Measurements from ENCODE around the gene ZCCHC2.

DNA sequence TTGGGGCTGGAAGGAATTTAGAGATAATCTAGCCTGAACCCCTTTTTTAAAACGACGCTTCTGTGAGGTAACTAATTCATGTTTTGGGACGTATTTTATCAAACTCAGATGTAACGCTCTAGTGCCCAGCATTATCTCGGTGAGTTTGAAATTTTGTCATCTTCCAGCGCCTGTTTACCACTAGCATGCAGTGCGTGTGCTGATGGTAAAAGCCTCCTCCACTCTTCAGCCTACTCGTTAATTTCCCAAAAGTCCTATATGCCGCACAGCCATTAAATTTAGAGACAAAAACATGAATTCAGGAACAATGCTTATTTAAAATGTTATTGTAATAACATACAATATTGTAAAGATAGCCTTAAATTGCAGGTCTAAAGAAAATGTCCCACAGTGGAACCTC lies 2.8 kb downstream of the ZCCHC2 start:
- TF ChIP-seq, protein P1, sequence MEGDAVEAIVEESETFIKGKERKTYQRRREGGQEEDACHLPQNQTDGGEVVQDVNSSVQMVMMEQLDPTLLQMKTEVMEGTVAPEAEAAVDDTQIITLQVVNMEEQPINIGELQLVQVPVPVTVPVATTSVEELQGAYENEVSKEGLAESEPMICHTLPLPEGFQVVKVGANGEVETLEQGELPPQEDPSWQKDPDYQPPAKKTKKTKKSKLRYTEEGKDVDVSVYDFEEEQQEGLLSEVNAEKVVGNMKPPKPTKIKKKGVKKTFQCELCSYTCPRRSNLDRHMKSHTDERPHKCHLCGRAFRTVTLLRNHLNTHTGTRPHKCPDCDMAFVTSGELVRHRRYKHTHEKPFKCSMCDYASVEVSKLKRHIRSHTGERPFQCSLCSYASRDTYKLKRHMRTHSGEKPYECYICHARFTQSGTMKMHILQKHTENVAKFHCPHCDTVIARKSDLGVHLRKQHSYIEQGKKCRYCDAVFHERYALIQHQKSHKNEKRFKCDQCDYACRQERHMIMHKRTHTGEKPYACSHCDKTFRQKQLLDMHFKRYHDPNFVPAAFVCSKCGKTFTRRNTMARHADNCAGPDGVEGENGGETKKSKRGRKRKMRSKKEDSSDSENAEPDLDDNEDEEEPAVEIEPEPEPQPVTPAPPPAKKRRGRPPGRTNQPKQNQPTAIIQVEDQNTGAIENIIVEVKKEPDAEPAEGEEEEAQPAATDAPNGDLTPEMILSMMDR (IDR thresholded peaks at IDR 0.05 in 8 of 11, conservative IDR thresholded peaks at IDR 0.05 in 3 of 11), result no peak
- no peak for TF ChIP-seq POLR2A (IDR thresholded peaks at IDR 0.05)
